HG03558 (cell line): ENCODE measurements around the gene KIF13A.
"Not testable (repeated sequence)": the region's sequence is repeated elsewhere in the genome, so short reads cannot be mapped to it uniquely, and the experiment has no call there.

Source experiments
- ATAC-seq: cut with Tn5 transposase; IDR thresholded peaks from one replicate; pipeline ENCODE4 v1.9.1; 2021; ENCODE audit warnings: moderate number of reproducible peaks; ENCODE audit not compliant: unreplicated experiment; ENCODE audit errors: extremely low read depth

Gene KIF13A

DNA sequence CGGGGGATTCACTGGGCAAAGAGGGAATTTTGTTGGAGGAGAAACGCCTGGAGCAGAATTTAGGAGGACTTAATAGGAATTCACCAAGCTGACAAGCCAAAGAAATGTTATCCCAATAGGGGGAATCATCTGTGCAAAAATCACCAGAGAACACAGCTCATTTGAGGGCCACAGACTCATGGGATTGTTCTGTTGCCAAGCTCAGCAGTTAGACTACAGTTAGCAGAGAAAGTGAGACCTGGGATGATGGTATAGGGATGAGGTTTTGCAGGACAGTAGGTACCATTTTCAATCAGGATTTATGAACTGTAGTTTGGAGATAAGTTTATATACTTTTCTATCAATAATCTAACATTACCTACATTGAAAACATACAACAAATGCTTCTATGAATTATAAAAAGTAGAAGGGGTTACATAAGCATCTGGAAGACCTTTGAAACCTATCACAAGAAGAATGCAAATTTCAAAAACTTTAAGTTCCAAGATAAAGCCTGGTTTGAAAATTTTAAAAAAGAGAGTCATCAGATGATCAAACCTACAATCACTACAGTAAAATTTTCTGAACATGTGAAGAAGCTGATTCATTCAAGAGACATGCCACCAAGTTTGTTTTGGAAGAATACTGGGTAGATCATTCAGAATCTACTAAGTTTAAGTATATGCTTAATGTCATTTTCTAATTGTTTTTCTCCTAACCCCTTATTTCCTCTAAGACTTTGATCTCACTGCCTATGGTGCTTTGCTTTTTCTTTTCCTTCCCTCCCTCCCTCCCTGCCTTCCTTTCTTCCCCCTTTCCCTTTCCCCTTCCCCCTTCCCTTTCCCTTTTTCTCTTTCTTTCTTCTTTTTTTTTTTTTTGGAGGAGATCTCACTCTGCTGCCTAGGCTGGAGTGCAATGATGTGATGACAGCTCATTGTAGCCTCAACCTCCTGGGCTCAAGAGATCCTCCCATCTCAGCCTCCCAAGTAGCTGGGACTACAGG, 81.5 kb downstream of the KIF13A start:
- no peak for ATAC-seq

DNA sequence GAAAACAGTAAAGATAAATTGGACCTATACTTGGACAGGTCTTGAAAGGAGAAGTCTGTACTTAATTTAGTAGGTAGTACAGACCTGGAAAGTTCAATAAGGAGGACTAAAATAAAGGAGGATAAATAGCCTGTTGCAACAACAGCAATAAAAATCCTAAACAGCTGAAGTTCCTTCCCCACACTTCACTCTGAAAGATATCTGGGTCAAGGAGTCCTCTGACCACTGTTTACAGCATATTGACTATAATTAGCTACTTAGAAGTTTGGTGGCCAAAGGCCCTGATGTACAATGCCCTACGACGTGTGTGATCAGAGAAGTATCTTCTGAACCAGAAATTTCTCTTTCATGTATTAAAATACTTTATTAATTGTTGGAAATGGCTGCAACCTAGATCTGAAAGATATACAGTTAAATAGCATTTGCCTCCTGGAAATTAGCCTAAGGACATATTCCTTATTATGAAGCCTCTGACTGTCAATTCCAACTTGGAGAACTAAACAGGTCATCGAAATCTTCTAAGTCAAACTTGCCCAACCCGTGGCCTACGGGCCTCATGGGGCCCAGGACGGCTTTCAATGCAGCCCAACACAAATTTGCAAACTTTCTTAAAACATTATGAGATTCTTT, 82.8 kb downstream of the KIF13A start:
- ATAC-seq = no peak

DNA sequence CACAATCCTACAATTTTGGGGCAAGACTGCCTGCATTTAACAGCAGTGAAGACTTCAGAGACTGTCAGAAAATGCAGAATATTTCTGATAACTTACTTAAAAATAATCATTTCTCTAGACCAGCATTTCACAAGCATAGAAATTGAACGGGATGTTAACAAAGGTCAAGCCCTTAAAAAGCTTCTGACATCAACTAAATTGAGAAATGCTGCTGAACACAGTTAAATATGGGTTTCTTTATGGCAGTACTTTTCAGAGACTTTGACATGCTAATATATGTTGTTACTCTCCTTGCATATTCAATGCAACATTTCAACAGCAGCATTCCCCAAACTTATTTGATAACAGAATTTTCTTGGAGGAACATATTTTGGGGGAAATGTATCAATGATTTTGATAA, 84.5 kb downstream of the KIF13A start:
- no peak for ATAC-seq

DNA sequence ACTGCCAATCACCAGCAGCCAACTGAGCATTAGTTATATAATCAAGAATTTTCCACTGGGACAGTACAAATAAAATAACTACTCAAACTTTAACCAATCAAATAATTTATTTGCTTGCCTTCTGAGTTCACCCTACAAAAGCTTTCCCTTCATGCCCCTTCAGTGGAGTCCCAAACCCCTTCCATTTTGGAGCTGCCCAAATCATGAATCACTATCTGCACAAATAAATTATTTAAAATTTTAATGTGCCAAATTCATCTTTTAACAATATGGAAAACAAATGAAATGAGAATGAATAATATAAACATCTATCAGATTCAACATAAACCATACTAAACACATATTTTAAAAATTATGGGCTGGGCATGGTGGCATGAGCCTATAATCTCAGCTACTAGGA, 85.9 kb downstream of the KIF13A start:
- ATAC-seq = no peak

DNA sequence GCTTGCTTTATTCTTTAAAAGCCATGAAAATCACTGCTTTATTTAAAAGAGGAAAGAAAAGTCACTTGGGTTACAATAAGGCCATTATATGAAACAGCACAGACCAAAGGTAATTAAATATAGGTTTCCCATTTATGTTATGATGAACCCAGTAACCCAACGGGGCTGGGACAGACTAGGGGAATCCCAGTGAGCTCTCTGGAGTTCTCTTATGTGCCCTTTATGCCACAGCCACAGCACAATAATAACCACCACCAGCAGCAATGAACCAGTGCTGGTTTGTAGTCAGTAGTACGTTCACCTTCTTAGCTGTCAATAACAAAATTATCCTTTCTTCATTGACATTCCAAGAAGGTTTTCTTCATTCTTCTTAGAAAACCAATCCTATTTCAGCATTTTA, 87.4 kb downstream of the KIF13A start:
- no peak for ATAC-seq

DNA sequence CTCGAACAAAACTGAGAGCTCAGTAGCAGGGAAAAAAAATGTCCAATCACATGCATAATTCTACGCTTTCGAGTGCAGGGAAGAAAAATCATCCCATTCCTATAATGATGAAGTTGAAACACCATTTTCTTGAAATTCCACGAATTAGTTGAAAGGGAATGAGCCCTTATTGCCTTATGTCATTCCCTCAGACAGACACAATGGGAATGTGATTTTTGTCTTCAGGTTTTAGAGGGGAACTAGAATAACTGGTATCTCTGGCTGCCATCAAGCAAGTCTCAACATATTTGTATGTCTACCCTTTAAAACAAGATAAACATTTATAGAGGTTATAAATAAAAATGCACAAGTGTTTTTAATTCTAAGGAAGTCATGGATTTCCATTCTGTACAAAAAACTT, 87.9 kb downstream of the KIF13A start:
- no peak for ATAC-seq

DNA sequence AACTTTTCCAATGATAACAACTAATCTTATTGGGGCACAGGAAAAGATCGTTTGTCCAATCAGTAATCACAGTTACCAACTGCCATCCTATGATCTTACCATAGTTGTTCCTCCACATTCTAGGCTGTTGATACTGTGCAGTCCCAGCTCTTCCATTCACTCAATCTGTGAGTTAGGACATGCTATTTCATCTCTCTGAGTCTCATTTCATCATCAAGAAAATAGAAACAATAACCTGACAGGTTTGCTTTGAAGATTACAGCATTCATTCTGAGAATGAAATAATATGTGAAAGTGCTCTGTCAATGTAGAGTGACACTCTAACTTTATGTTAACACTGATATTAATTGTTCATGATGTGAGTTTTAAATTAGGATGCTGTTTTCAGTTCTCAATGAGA, 89.8 kb downstream of the KIF13A start:
- ATAC-seq = no peak

DNA sequence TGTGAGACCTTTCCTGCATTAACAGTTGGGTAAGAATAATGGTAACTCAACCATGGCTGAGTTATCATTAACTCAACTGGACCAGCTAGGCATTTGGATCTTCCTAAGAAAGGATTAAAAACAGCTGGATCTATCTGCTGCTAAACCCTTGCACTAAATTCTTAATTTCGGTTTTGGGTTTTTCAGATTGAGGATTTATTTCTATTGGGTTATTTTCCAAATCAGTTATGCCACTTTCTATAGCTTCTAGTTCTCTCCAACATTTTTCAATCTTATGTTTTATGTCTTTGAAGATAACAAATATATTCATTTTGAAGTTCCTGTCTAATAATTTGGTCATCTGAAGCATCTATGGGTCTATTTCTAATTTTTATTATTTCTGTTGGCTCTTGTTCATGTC, 92.5 kb downstream of the KIF13A start:
- no peak for ATAC-seq

DNA sequence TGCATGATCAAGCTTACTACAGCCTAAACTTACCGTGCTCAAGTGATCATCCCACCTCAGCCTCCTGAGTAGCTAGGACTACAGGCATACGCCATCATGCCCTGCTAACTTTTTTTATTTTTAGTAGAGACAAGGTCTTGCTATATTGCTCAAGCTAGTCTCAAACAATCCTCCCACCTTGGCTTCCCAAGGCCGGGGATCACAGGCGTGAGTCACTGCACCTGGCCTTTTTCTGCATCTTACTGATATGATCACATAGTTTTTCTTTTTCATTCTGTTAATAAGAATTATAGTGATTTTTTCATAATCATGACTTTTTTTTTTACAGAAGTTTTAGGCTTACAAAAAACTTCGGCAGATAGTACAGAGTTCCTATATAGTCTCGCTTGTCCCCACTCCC, 93.2 kb downstream of the KIF13A start:
- no peak for ATAC-seq

DNA sequence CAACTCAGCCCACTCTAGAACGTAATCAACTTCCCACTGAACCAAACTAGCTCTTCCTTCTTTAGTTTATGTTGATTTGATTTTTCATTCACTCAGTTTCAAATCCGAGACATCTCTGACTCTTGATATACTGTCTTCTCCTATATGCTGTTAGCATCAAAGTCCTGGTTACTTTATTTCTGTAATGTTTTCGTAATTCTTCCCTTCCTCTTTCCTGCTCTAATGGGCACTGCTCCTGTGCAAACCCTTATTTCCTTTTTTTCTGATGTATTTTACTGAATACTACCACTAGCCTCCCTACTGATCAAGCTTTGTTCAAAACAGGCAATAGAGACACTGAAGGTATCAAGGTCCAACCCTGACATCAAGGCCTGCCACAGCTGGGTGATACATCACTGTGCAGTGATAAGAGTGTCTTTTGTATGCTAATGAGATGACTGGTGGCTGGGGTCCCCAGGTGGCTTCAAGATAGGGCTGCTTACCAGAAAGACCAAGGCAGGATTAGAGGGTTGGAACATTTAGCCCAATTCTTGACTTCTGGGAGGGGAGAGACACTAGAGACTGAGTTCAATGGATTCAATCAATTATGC, 95.2 kb downstream of the KIF13A start:
- no peak for ATAC-seq

DNA sequence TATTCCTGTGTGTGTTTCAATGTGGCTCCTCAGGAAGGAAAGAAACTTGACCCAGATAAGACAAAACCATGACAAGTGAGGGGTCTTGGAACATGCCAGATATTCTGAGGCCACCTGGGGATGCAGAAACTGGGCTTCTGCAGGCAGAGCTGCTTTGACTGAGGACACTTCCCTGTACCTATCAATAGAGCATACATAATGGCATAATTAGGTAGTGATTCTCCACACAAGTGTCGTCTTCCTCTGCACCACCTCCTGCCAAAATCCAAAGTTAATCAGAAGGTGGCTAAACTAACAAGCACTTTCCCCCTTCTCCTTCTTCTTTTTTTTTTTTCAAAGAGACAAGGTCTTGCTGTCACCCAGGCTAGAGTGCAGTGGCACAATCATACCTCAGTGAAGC, 97.1 kb downstream of the KIF13A start:
- ATAC-seq = no peak

DNA sequence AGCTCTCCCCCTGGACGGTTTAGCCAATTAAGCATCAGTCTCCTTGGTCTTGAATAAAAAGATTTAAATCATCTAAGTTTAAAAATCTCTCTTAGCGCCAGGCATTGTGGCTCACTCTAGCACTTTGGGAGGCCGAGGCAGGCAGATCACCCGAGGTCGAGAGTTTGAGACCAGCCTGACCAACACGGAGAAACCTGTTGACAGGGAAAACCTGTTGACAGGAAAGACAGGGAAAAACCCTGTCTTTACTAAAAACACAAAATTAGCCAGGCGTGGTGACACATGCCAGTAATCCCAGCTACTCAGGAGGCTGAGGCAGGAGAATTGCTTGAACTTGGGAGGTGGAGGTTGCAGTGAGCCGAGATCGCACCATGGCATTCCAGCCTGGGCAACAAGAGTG, 97.7 kb downstream of the KIF13A start:
- not testable (repeated sequence) for ATAC-seq

DNA sequence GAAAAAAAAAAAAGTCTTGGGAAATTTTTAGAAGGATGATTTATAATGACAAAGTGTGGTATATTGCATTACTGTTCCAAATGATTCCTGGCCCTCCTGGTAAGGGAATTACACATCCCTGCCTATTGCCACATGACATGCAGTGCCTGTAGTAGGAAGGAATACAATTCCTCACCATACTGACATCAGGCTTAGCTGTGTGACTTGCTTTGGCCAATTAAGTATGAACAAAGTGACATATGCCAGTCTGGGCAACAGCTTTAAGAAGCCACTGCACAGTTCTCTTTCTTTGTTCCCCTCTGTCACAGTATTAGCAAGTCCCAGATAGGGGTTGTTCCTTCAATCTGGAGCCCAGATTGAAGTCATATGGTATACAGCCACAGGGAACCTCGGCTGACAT, 100.5 kb downstream of the KIF13A start:
- ATAC-seq = no peak

DNA sequence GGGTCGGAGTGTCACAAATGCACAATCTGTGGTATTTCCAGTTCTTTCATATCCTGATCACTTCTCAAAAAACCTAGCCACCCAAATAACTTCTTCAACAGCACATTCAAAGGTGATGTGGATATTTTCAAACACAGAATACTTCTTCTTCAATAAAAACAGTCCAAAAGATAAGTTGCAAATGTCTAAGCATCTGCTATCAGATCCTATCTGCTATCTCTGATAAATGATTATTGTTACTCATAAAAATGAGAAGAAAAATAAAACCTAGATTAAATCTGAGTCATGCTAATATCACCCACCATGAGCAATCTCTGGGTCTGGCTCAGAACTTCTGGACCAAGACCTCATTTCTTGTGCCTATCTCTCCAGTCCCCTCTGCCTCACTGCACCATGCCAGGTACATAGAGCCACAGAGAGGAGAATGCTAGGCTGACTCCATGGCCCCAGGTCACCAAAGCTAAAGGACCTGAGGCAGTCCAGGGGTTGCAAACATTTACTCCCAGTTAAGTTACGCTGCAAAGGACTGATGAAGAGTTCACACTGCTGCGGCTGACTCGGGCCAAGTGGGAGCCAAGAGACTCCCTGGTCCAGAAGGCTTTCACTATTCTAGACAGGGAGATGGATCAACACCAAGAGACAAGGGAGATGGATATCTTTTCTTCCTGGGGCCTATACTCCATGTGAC, 101.4 kb downstream of the KIF13A start:
- ATAC-seq = no peak

DNA sequence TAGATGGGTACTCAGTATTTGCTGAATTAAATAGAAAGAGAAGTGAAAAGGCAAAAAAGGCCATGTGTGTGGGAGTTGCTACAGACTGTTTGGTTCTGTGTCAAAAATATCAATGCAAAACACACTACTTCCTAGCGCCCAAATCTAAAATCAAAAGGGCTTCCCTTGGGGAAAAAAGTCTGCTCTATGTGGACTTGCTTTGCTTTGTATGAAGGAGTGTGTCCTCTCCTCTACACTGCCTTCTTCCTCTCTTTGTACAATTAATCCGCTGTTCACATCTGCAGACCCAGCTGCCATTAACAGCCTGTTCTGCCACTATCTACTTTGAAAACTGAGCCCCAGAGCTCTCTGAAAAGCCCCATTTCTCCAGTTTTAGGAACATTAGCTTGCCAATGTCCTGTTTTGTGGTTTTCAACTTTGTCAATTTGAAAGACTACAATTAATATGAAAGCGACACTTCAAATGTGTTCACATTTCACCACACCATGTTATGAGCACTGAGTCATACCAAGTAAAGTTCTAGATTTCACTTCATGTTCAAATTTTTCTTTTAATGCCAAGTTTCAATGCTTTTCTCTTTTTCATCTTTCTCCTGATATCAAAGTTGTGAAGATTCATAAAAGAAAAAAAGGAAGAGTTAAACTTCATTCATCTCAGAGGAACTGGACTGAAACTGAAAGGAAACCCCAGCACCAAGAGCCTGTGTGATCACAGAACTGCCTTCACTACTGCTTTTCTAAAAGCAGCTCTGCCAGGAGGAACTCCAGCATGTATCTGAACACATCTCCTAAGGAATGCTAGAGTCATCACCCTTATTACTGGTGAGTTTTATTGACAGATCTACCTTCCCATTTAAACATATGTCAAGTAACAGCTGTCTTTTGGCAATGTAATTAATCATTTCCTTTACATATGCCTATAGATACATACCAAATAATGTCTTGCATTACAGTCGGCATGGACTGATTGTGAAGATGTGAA, 102.6 kb downstream of the KIF13A start:
- peak; percentile 78 for ATAC-seq

DNA sequence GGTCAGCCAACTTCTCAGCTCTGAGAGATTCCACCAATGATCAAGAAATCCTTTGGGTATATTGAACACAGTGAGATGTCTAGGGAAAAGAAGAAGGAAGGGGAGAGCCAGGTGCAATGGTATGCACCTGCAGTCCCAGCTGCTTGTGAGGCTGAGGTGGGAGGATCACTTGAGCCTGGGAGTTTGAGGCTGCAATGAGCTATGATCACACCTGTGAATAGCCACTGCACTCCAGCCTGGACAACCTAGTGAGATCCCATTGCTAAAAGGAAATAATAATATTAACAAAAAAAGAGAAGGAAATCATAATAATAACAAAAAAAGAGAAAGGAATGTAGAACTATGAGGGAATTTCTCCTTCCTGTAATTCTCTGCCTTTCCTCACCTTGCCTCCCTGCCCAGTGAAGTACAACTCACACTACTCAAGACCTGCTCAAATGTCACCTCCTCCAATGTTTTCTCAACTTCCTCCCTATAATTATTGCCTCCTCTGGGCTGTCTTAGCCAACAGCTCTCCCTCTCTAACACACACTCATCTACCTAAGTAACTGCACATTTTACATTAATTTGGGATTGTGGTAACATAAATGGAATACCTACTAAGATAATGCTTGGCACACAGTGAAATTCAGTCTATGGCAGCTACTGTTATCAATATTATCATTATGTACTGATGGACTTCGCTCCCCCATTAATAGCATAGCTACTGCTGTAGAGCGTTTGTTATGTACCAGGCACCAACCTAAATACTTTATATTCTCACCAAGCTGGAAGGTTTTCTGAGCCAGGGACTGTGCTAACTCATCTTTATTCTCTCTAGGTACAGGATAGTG, 103.6 kb downstream of the KIF13A start:
- ATAC-seq = no peak

DNA sequence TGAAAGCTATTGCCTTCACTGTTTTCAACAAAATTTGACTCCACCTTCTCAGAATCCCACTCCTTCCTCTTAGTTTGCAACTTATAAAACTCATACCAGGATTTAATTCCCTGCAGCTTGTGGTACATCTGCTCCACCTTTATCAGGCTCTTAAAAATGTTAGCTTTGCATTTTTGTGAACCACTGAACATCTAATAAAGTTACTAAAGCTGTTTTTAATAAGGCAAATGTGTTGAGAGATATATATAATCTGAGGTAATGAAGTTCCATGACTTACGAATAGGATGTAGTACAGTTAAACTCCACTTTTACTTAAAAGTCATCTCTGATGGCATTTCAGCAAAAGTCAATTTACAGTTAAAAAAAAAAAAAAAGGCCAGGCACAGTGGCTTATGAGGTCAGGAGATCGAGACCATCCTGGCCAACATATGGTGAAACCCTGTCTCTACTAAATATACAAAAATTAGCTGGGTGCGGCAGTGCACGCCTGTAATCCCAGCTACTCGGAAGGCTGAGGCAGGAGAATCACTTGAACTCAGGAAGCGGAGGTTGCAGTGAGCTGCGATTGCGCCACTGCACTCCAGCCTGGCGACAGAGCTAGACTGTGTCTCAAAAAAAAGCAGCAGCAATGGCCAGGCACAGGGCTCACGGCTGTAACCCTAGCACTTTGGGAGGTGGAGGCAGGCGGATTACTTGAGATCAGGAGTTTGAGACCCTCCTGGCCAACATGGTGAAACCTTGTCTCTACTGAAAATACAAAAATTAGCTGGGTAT, 106.2 kb downstream of the KIF13A start:
- ATAC-seq = no peak

DNA sequence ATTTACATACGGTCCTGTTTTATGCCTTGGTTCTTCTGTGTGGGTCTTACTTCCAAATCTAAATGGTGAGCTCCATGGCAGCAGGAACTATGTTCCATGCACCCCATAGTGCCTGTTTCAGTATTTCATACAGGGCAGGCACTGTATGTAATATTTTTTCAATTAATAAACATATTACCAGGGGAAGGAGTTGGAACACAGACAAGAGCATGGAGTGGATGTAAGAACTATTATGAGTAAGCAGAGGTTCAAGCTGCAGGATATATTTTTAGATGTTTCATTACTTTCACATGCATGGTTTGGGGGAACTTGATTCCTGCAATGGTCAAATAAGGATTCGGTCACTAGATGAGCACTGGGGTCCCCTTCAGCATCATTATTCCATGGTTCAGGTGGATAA, 108.3 kb downstream of the KIF13A start:
- no peak for ATAC-seq
